Right ventricle myocardium superior (tissue), 1 donor: ENCODE results near the gene WNT9A. TPM values are rescaled to one million over a fixed set of nuclear protein-coding genes. Genes with fewer than 3 reads are reported as not detected.

Source experiments
- ATAC-seq: fragments of 200-7000 bp; cut with Tn5 transposase; one replicate; pipeline ENCODE4 v1.9.1; 2020; ENCODE audit warnings: mild to moderate bottlenecking; ENCODE audit not compliant: poor library complexity
- DNase-seq: peaks from one replicate; pipeline ENCODE4 v3.0.0-alpha.2; 2020
- intact Hi-C: fragments of 100-400 bp; cut with DNase I; formaldehyde crosslinking; loops from one replicate; pipeline ENCODE4 v1.11.2; 2022
- total RNA-seq: library from RNA; stranded (reverse); fragmentation: NEBNext Ultra II Directional; extraction: Animal tissue kit (Norgen Biotek cat#: 25700); gene quantifications from one replicate; pipeline ENCODE4 v1.2.1, GENCODE V29; 2021
- donor health status: DM: no; HTN: yes; CAD: no; lungs with severe emphysema.

The WNT9A gene
- total RNA-seq, 1 donor from 2014 or later, result 0.59 TPM

DNA sequence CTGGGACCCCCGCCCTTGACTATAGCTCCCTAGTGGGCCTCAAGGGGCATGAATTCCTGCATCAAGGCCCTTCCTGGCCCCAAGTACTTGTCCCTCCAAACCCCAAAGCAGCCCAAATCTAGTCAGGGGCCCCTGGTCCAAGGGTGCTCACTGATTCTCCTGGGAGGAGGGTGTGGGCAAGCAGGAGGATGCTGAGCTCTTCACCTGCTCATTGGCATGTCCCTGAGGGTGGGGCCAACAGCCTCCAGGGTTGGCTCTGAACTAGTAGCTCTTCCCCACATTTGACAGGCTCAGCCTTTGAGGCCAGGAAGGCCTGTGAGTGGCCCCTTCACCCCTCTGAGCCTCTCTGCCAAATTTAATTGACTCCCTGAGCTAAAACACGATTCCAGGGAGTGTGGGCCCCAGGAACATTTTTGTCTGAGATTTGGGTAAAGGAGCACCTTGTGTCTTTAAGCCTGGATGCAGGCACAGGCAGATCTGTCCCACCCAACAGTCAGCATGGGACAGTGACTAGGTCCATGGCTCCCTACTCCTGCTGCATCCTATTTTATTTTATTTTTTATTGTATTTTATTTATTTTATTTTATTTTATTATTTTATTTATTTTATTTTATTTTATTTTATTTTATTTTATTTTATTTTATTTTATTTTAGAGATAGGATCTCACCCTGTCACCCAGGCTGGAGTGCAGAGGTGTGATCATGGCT, 11.0 kb upstream of the WNT9A start:
- ATAC-seq, result no peak
- intact Hi-C loops, result no loop called here
- DNase-seq, result no peak

DNA sequence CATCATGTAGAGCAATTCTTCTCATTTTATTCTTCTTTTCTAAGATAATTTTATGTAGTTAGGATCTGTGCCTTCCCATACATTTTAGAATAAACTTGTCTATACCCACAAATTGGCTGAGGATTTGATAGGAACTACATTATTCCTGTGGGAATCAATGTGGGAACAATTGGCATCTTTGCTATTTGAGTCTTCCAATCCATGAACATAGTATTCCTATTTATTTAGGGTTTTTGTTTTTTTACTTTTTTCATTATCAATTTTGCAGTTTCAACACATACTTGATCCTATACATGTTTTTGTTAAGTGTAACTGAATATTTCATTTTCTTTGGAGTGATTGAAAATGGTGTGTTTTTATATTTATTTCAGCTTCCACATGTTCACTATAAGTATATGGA, 8.1 kb upstream of the WNT9A start:
- no peak for ATAC-seq
- intact Hi-C loops, result no loop called here
- no peak for DNase-seq

DNA sequence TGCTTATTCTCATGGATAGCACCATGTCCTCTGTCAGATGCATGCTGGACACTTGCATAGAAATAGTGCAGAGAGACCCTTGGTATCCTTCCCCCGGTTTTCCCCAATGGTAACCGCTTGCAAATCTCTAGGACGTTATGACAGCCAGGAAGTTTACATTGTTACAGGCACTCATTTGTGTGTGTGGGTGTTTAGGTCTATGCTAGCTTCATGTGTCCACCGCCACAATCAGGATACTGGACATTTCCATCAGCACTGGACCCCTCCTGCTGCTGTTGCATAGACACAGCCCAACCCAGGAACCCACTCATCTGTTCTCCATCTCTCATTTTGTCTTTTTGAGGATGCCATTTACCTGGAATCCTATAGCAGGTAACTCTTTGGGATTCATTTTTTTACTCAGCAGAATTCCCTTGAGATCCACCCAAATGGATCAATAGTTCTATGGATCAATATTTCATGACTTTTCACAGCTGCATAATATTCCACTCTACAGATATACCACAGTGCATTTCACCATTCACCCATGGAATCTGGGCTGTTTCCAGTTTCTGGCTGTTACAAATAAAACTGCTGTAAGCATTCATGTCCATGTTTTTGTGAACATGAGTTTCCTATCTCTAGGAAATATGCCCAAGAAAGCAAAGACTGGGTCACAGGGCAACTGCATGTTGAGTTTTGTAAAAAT, 6.6 kb upstream of the WNT9A start:
- intact Hi-C loops, result no loop called here
- ATAC-seq (no peak), DNase-seq (no peak)

DNA sequence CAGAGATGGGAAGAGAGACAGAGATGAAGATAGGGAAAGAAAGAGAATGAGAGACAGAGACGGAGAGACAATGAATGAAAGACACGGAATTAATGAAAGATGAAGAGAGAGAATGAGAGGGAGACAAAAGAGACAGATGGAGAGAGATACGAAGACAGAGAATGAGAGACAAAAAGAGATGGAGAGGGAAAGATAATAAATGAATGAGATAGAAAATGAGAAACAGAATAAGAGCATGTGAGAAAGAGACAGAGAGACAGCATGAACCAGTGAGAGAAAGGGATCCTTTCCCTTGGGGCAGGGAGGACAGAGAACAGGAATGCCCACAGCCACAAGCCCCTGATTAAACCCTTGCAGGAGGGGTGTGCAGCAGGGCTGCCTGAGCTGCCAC, 5.3 kb upstream of the WNT9A start:
- intact Hi-C loops, result no loop called here
- ATAC-seq (no peak), DNase-seq (no peak)

DNA sequence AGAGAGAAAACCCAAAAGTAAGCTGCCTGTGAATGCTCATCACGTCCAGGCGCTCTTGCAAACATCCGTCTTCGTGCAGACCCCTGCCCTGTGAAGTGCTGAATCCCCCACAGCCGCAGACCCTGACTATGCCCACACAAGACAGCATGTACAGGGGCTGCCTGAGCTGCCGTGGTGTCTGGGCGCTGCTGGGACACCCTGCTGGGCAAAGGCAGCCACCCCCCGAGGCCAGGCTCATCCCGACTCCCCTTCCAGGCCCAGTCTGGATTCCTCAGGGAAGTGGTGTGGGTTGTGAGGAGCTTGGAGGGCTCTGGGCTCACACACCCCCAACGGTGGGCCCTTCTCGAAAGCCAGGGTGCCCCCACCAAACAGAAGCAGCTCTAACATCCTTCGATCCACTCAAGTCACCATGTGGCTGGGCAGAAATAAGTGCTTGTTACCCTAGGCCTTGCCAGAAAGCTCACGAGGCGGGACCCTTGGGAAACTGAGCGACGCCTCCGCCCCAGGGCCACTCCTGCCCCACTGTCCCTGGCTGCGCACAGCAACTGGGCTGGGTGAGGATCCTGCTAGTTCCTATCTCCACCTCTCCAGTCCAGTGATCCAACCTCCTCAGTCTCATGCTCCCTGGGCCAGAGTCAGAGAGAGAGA, 4.8 kb upstream of the WNT9A start:
- intact Hi-C loops, result no loop called here
- no peak for ATAC-seq

DNA sequence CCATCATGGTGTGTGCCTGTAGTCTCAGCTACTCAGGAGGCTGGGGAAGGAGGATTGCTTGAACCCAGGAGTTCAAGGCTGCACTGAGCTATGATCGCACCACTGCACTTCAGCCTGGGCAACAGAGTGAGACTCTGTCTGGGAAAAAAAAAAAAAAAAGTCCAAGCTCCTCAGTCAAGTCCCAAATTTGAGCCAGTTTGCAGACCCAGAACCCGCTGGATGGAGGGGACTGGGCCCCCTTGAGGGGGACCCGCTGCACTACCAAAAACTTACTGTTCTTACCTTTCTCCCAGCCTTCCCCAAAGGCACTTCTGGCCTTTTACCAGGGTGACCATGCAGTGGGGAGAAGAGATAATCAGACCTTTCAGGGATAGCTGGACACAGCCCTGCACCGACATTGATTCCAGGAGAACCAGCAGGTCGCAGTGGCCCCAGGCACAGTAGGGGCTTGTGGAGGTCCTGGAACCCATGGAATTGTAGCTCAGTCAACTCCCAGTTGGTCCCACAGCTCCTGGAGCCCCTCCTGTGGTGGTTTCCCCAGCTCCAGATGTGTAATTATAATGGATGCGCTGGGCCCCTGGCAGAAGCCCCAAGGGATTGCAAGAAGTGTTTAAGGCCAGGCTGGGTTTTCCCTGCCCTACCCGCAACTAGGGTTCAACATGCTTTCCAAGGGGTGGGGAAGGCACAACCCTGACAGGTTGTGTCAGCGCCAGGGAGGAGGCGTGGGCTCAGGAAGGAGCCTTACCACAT, 4.1 kb upstream of the WNT9A start:
- DNase-seq (no peak), ATAC-seq (no peak)
- intact Hi-C loops, result no loop called here

More for the DNA sequence above, 4.8 kb upstream of the WNT9A start:
- DNase-seq, result no peak

DNA sequence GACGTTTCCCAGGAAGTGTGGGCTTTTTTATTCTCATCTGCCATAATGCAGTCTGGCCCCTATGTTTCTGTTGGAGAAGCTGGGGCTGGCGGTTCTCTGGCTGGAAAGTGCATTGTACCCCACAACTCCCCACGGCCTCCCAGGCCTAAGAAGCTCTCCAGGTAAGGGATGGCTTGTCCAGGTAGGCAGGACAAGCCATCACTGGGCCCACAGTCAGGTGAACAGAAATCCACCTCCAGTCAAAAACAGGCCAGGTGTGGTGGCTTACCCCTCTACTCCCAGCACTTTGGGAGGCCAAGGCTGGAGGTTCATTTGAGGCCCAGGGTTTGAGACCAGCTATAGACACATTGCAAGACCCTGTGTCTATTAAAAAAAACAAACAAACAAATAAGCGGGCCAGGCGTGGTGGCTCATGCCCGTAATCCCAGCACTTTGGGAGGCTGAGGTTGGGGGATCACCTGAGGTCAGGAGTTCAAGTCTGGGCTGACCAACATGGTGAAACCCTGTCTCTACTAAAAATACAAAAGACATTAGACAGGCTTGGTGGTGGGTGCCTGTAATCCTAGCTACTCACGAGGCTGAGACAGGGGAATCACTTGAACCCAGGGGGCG, 3.1 kb upstream of the WNT9A start:
- ATAC-seq, result no peak
- intact Hi-C loops, result no loop called here
- DNase-seq, result no peak

DNA sequence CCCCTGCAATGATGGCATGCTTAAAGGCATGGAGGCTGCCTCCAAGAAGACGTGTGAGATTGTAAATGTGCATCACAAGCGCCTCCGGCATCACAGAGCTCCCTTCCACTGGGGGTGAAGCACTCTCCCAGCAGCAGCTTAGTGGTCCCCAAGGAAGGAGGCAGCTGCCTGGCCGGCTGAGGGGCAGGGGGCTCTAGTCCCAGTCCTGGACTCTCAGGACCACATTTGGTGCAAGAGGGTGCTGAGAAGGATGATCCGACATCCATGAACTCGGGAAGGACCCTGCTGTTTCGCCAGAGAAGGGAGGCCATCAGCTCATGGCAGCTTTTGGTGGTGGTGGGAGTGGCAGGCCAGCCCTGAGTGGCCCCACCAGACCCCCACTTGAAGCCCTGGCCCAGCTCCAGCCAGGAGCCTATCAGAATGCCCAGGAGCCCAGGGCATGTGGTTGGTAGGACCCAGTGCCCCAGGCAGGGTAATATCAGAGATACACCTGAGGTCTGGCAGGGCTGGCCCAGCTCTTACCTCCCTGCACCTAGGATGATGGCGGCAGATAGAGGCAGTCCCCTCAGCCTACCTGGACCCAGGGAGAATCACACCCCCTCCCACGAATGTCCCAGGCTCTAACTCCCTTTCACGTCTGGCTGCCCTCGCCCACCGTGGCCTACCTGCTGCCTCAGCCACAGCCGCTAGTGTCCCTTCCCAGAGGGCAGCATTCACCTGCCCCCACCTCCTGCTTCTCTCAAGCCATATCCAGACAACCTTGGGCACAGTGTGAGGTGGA, 2.4 kb upstream of the WNT9A start:
- ATAC-seq, result no peak
- DNase-seq, result no peak
- intact Hi-C loops, result loop anchor here (5.0 kb wide), 1 partner anchor 468 kb away; no protein-coding TSS in a partner anchor

DNA sequence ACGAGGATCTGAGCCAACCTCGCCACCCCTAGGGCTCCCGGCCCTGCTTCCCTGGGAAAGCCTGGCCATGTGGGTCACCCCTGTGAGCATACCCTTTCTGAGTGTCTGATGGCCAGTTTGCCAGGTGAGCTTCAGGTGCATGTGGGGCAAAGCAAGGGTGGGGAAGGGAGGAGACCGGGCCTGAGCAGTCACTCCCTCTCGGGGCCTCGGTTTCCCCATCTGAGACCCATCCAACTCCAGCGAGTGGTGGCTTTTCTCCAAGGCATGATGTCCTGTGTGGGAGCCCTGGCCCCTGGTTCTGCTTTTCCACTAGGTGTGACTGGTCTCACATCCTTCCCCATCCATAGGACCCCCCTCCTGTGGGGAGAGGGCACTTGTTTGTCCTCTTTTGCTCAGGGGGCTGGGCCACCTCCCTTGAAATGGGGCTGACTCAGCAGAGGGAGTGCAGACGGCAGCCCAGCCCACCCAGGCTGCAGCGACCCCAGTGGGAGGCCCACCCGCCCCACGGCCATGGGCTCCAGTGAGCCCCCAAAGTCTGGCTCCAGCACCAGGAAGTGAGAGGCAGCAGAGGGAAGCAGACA, 1.7 kb upstream of the WNT9A start:
- ATAC-seq (no peak), DNase-seq (no peak)
- intact Hi-C loops, result loop anchor here (5.0 kb wide), 1 partner anchor 467 kb away; no protein-coding TSS in a partner anchor

DNA sequence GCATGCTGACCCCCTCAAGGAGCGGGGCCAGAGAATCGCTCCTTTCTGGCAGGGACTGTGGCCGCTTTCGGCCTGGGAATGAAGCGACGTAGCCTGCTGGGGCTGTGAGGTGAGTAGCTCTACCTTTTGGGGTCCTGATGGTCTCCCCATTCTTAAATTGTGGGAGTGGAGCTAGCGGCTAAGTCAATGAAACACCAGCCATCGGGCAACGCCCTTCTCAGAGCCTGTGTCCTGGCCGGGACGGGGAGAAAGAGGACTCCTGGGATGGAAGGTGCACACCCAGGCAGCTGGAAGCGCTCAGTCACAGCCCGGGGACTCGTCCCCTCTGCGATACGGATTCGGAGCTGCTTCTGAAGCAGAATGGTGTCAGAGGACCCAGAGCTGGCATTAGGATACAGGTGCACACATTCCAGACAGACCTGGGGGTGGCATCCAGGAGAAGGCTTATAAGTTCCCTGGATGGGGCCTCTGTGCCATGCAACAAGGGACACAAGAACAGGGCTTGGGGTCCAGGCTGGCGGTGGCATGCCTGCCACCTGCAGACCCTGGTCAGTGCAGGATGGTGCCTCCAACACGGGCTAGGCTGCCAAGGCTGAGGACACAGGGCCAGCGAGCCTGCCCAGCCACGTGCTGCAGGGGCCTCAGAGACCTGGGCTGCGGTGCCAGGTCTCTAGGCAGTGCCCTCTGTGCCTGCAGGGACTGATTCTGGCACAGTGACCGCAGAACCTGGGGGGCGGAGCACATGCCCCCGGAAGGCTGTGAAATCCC, 945 bp upstream of the WNT9A start:
- DNase-seq (no peak), ATAC-seq (no peak)
- intact Hi-C loops, result loop anchor here (5.0 kb wide), 1 partner anchor 466 kb away; no protein-coding TSS in a partner anchor

DNA sequence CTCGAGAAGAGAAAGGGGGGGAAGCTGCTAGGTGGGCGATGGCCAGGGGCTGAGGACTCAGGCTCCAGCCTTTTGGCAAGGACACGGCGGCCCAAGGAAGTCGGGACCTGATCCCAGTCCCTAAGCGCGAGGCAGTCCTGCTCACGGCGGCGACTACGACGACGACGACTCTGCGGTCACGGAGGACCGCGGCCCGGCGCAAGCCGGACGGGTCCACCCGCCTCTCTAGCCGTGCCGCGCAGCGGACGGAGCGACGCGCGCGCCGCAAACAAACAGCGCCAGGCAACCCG, 401 bp downstream of the WNT9A start:
- ATAC-seq (peak; percentile 4), DNase-seq (no peak)
- intact Hi-C loops, result loop anchor here (2.0 to 5.0 kb wide), 2 partner anchors 185 to 465 kb away; no protein-coding TSS in a partner anchor

DNA sequence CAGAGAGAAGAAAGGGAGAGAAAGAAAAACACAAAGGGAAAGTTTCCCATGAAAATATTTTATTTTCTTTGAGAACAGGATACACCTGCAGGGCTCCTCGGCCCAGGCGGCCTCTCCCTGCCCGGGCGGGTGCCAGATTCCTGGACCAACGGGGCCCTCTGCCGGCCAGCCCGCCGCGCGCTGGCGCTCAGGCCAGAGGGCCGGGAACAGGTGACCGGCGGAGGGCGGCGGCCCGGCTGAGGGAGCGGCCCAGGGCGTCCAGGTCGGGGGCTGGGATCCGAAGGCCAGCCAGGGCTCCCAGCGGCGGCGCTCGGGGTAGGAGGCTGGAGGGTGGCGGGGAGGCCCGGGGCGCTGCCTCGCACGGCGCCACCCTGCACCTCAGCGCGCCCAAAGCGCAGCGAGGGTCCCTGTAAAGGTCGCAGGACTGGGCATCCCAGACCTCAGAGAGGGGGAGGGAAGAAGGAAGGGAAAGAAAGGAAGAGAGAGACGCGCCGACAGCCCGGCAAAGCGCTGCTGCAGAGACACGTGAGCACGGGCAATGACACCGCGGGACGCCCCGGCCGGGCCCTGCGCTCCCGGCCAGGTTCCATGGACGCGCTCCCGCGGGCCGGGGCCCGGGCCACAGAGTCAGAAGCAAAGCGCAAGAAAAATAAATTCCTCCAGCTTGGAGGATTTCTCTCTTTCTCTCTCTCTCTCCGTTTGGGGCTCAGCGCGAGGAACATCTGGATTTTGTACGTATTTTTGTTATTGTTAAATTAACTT, 927 bp downstream of the WNT9A start:
- intact Hi-C loops, result loop anchor here (2.0 to 5.0 kb wide), 2 partner anchors 184 to 465 kb away; no protein-coding TSS in a partner anchor
- ATAC-seq (peak; percentile 88), DNase-seq (peak; percentile 84)

DNA sequence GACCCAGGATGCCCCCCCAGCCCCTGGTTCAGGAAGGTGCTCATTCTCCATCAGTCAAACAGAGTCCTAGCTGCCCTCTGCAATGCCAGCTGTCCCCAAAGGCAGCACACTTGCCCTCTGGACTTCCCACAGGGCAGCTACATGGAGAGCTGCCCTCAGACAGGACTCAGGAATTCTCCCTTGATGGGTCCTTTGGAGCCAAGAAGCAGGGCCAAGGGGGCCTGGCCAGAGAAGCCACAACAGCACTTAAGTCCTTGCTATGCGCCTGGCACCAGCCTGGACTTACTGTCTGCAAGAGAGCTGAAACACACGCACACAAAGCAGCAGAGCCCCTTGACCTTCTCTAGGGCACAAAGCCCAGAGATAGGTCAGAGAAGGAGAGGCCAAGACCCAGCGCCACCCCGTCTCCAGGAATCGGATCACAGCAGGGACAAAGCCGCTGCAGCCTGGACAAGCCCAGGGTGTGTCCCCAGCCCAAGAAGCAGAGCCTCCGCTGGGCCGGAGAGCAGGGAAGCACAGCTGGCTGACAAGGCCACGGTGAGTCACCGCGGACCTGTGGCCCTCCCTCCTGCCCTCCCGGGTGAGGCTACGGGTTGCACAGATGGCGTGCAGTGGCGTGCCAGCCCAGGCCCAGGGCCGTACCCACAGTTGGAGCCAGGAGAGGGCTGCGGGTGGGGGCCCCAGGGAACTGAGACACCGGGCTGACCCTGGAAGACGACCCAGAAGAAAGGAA, 1.7 kb downstream of the WNT9A start:
- DNase-seq (peak; percentile 77), ATAC-seq (peak; percentile 35)
- intact Hi-C loops, result loop anchor here (2.0 to 5.0 kb wide), 2 partner anchors 183 to 464 kb away; no protein-coding TSS in a partner anchor

DNA sequence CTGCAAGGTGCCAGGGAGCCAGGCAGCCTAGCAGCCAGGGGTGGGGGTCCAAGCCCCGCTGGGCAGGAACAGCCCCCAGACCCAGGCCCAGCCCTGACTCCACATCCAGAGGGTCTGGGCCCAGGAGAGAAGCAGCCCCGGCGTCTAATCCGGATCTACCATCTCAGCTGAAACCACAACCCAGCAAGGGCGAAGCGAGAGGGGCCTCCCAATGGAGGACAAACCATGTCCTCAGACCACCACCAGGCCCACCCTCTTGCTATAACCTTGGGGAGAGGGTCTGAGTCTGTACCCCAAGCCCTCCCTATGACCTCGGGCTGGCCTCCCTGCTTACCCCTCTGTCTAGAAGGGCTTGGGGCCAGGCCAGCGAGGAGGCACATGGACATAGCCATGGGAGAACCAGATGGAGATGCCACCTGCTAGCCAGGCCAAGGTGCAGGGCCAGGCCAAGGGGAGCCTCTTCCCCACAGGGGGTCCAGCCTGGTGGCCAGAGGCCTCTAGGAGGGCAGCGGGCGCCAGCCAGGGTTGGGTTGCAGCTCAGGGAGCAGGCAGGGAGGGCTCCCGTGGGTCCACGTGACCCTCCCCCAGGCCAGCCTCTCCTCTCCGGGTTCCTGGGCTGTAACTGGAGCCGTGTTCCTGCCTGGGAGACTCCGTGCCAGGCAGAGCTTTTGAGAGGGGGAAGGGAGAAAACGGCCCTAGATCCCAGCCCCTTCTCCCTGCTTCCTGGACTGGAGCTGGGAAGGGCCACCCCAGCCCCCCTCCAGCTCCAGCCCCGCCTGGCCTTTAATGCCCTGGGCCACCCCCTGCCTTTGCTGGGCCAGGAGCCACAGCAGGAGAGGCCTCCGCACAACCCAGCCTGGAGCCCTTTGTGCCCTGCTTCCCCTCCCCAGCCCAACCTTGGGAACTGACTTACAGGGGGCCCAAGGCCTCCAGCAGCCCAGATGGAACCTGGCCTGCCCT, 2.5 kb downstream of the WNT9A start:
- ATAC-seq (peak; percentile 7), DNase-seq (no peak)
- intact Hi-C loops, result loop anchor here (5.0 kb wide), 1 partner anchor 463 kb away; no protein-coding TSS in a partner anchor
